Measurements from ENCODE around the gene CAPZB.

- TF ChIP-seq, protein P1, sequence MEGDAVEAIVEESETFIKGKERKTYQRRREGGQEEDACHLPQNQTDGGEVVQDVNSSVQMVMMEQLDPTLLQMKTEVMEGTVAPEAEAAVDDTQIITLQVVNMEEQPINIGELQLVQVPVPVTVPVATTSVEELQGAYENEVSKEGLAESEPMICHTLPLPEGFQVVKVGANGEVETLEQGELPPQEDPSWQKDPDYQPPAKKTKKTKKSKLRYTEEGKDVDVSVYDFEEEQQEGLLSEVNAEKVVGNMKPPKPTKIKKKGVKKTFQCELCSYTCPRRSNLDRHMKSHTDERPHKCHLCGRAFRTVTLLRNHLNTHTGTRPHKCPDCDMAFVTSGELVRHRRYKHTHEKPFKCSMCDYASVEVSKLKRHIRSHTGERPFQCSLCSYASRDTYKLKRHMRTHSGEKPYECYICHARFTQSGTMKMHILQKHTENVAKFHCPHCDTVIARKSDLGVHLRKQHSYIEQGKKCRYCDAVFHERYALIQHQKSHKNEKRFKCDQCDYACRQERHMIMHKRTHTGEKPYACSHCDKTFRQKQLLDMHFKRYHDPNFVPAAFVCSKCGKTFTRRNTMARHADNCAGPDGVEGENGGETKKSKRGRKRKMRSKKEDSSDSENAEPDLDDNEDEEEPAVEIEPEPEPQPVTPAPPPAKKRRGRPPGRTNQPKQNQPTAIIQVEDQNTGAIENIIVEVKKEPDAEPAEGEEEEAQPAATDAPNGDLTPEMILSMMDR (conservative IDR thresholded peaks at IDR 0.05; ENCODE audit: low read length), result no peak
- TF ChIP-seq EZH2phosphoT487 (IDR thresholded peaks at IDR 0.05; ENCODE audit: borderline replicate concordance), result no peak
Observed at GRCh38 chr1:19375631-19376400, 109.5 kb downstream of the CAPZB start.

Data from Loucy (cell line).